ENCODE results near the gene AAK1.
A peak's percentile ranks its signal among the peaks of the same experiment; 100 is the strongest.
"Not testable (repeated sequence)": the region's sequence is repeated elsewhere in the genome, so short reads cannot be mapped to it uniquely, and the experiment has no call there.

Gene AAK1

DNA sequence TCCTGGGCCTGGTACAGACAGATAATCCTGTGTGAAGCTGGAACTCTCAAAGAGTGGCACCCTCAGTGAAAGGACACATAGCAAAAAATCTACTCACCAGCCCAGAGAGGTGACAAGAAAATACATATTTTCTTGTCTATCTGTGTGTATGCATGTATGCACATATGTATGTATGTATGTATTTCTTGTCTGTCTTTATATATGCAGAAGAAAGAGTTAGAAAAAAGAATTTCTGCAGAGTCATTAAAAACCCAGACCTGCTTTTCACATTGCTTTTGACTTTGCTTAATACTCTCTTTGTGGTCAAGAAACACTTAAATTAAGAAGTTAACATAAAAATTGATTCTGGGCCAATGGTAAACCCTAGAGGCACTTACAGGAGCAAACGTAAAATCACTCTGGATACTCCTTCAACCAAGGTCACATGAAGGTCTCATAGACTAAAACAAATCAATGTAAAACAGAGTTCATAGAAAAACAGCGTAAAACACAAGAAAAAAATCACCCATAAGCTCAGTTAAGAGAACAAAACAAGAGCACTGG lies 16.5 kb upstream of the AAK1 start:
- DNase-seq (ENCODE audit: low spot score): no peak

DNA sequence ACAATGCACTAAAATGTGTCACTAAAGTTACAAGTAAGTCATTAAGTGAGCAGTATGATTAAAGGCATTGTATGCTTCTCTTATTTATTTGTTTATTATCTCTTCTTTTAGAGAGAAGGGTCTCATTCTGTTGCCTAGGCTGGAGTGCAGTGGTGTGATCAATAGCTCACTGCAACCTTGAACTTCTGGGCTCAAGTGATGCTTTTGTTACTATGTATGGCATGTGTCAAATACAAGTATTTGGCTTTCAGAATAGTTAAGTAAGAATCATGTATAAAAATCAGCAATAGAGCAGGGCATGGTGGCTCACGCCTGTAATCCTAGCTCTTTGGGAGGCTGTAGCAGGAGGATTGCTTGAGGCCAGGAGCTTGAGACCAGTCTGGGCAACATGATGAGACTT lies 15.8 kb upstream of the AAK1 start:
- no peak for DNase-seq (ENCODE audit: low spot score)

DNA sequence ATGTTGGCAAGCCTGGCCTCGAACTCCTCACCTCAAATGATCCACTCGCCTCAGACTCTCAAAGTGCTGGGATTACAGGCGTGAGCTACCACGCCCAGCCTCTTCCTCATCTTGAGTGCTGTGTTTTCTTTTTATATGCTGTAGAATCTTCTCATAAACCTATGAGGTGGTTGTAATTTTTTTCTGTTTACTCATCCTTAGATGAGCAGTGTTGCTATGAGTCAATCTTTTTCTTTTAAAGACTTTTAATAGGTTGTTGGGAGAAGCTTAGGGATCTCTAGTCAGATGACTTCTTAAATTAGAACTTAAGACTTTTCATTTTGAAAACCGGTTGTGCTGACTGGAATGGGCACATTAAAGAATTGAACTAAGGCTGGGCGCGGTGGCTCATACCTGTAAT lies 8.7 kb upstream of the AAK1 start:
- DNase-seq (ENCODE audit: low spot score): no peak

DNA sequence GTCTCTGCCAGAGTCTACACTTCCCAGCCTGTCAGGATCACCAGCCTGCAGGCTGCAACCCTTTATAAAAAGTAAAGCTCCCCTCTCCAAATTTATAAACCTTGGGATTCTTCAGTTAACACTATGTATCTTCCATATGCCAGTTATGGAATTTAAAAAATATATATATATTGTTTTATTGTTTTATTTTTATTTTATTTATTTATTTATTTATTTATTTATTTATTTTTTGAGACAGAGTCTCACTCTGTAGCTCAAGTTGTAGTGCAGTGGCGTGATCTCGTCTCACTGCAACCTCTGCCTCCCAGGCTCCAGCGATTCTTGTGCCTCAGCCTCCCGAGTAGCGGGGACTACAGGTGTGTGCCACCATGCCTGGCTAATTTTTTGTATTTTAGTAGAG lies 3.7 kb upstream of the AAK1 start:
- DNase-seq (ENCODE audit: low spot score): not testable (repeated sequence)

DNA sequence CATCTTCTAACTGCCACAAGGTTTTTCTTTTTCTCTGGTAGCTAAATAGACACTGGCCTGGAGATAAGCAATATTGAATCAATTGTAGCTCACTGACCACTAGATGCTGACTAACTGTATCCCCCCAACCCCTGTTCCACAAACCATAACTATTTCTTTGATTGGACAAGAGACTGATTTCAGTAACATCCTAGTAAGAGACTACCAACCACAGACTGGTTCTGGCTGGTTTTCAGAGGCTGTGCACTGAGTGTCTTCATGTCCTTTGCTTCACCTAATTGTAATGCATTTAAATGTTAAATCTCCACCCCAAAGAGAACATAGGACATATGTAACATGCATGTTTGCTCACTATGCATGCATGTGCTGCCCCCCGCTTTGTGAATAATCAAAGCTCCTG lies 3.2 kb upstream of the AAK1 start:
- no peak for DNase-seq (ENCODE audit: low spot score)

DNA sequence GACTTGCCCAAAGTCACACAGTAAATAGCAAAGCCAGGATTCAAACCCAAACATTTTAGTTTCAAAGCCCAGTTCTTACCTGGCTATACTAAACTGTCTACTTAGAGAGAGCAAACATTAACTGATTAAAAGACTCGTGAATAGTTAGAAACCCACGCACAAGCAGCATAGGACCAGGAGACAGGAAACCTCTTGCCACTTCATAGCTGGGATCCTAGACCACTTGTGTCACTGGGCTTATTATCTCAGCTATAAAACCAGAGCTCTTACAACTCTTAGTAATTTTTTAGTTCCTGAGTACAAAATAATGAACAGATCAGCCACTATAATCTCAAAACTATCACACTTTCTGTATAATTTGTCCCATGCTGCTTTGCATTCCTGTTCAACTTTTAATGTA lies 2.4 kb upstream of the AAK1 start:
- no peak for DNase-seq (ENCODE audit: low spot score)

DNA sequence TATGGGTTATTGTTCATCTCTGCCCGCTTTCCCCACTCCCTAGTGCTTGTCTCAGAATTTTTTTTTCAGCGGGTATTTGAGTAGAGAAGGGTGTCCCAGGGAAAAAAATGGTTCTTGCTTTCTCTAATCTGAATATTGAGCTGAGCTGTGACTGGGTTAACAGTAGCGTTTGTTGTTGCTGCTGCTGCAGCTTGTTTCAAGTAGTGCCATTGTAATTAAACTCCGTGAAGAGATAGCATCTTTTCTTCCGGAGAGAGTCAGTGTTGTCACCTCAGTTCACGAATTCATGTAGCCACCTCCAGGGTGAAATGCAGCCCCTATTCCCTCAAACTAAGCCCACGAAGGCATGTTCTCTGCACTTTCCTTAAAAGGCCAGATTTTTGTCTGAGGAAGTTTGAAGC lies 1.5 kb upstream of the AAK1 start:
- DNase-seq (ENCODE audit: low spot score): no peak

DNA sequence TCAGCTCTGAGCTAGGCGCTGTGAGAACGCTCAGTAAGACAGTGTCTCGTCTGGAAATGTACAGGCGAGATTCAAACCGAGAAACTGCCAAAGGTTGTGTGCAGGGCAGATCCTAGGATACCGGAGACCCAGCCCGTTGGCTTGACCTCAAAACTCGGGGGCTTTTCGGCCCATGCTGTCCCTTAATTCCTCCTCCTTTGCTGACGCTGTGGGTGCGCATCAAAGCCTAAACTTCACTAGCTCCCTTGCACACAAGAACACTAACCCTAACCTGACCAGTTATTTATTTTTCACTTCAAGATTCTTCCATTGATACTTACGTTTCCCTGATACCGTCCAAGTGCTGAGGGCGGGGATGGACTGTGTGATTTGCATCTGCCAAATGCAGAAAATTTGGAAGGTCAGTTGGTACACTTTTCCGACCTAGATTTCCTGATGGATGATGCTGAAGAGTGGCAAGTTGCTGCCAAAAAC lies 1.0 kb upstream of the AAK1 start:
- no peak for DNase-seq (ENCODE audit: low spot score)

DNA sequence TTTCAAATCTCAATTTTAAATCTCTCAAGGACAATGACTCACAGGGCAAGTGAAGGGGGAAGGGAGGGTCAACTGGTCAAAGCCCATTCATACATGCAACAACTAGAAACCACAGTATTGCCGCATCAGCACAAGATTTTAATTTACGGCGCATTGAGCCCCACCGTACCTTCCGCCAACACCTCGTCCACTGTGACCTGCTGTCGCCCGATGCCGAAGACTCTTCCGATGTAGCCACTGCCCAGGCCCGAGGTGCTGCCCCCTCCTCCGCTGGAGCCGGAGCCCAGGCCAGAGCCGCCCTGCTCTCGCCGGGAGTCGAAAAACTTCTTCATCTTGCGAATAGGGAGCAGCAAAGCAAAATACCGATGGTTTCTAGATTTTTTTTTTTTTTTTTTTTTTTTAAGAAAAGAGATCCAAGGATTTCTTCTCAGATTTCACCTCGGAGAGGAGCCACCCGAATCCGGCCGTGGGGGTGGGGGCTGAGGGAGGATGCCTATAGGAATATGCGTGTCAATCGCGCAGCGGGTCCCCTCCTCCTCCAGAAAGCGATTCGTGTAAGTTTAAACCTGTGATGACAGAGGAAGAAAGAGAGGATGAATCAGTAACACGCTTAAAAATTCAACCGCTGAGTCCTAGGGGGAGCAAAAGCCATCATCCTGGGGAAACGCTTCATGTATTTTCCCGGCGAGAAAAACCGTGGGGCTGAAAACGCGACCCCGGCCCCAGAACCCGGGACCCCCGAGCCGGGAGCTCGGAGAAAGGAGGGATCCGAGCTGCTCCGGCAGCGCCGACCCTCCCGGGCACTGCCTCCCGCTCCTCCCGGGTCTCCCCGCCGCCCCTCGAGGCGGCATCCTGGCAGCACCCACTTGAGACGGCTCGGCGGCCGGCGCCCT lies 584 bp downstream of the AAK1 start:
- DNase-seq (ENCODE audit: low spot score): peak; percentile 44

DNA sequence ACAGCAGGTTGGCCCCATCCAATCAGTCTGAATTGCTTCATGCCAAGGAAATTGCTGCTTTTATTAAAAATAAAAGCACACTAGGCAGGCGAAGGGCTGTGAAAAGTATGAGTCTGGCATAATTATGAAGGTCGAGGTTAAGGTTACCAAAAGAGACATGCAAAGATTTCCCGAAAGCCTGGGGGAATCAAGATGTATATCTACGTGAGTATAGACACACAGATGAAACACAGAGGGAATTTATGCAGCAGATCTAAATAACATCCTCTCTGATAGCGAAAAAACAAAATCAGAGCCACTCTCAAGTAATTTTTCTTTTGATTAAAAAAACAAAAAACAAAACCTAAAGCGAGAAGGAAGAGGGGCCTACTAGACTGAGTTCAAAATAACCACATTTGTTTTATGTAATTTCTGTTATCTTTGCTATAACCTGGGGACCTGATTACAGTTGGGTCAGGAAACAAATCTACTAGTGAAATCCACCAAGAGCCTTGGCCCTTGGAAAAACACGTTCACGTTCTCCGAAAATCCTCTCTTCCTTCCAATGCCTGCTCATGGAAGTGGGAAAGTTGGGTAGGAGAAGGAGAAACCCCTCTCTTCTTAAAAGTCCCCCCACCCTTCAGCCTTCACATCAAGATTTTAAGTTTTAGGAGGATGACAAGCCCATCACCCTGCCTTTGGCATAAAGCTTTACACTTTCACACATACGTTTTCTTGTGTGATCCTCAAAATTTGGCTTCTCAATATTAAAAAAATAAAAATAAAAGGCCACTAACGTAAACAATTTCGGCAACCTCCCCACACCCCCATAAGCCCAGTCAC lies 1.4 kb downstream of the AAK1 start:
- DNase-seq (ENCODE audit: low spot score): no peak

DNA sequence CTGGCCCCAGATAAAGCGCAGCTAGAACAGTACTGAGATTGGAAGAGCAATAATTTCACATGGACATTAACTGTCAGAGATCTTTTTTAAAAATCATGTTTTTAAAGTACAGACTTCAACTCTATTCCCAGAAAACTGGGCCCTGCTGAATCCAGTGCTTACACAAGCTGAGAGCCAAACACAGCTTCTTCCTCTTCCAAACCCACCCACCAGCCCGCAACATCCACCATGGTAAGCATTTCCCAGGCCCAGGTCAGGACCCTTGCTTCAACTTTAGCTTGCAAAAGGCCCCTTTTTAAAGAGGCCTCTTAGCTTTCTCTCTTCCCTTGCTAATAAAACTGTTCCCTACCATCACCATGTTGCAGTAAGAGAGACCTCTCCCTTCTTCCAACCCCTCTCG lies 2.1 kb downstream of the AAK1 start:
- DNase-seq (ENCODE audit: low spot score): no peak

DNA sequence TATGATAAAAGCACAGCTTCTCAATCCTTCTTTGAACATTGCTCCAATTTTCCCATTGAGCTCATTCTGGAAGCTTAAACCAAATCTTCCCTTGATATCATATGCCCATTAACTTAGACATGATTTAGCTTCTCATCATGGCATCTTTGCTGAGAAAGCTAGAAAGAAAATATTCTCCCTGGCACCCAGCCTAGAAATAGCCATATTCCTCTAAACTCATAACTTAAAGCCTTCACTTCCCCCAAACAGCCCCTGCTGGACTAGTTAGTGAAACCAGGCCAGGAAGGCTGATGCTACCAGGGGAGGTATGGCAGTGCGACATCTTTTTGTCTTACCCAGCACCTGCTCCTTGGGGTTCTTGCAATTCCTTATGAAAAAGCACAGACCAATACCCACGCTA lies 4.3 kb downstream of the AAK1 start:
- no peak for DNase-seq (ENCODE audit: low spot score)

DNA sequence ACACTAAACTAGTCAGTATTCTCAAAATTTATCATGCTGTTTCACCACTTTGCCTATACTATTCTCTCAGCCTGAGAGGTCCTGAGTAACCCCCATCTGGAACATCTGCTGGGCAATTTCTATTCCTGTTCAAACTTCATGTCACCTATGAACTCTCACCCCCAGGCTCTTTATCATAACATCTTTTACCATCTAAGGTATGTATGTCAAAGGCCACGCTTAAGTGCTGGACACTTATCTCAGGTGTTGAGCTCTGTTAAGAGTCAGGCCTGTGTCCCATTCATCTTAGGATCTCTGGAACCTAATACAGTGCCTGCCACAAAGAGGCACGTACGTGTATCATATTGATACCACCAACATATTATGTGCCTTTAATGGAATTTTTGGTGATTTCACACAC lies 4.9 kb downstream of the AAK1 start:
- DNase-seq (ENCODE audit: low spot score): no peak

DNA sequence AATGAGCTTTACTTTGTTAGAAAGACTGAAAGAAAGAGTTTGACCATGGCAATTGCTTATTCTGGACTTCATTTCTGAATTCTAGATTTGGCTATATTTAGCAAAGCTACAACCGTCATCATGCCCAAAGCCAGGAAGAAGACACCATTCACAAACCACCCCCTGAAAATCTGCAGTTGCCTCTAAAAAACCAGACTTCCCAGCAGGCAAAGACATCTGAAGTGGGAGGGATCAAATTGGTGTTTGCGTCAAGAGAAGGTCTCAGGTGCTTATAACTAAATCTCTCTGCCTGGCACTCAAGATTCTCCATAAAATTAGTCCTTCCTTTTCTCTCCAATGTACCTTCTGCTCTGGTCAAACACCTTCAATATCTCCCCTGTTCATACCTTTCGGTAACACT lies 5.6 kb downstream of the AAK1 start:
- no peak for DNase-seq (ENCODE audit: low spot score)

DNA sequence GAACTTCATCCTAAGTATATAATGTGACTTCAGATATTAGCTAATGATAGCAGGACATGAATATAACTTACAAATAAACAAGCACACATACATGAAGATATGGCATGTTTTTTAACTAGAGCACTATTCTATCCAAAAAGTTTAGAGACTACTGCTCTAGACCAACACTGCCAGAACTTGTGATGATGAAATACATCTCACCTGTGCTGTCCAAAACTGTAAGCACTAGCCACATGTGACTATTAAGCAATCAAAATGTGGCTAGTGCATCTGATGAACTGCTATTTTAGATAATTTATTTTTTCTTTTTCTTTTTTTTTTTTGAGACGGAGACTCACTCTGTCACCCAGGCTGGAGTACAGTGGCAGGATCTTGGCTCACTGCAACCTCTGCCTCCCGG lies 7.1 kb downstream of the AAK1 start:
- no peak for DNase-seq (ENCODE audit: low spot score)

DNA sequence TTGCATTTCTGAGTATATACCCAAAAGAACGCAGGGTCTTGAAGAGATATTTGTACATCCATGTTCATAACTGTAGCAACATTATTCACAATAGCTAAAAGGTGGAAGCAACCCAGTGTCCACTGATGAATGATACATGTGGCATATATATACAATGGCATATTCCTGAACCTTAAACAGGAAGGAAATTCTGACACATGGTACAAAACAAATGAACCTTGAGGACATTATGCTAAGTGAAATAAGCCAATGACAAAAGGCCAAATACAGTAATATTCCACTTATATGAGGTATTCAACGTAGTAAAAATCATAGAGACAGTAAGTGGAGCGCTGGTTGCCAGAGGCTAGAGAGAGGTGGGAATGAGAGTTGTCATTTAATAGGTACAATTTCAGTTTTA lies 8.1 kb downstream of the AAK1 start:
- no peak for DNase-seq (ENCODE audit: low spot score)

DNA sequence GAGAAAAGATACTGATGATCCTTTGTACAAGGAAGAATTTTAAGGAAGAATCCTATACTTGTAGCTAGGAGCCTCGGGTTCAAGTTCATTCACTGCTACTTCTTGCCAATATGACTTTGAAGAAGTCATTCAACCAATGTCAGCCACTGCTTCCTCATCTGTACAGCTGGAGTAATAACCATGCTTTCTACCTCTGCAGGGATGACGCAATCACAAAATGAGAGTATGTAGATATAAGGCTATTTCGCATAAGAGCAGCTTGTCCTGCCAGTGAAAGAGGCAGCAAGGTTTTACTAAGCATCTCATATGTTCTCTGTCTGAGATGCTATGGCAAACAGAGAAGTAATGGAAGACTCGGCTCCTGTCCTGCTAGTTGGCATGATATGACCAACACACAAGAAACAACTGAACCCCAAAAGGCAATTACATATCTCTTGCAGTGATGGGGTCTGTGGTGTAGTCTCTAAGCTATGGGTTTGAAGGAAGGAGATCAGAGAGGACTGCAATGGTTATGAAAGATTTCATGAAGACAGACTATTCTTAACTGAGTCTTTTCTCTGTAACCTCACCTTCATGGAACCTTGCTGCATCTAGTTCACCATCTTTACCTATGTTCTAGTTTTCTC lies 9.2 kb downstream of the AAK1 start:
- DNase-seq (ENCODE audit: low spot score): no peak

DNA sequence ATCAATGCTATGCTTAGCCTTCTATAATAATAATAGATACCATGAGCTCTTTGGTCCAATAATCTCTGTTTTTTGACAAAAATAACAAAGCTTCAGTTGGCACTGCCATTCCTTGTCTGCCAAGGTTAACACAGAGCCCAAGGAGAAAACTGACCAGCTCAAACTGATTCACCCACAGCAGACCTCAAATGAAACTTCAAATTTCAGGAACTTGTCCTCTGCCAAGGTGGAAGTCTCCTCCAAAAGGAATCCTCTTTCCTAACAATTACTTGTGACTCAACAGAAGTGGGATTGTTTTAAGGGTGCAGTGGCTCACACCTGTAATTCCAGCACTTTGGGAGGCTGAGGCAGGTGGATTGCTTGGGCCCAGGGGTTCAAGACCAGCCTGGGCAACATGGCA lies 12.1 kb downstream of the AAK1 start:
- no peak for DNase-seq (ENCODE audit: low spot score)

DNA sequence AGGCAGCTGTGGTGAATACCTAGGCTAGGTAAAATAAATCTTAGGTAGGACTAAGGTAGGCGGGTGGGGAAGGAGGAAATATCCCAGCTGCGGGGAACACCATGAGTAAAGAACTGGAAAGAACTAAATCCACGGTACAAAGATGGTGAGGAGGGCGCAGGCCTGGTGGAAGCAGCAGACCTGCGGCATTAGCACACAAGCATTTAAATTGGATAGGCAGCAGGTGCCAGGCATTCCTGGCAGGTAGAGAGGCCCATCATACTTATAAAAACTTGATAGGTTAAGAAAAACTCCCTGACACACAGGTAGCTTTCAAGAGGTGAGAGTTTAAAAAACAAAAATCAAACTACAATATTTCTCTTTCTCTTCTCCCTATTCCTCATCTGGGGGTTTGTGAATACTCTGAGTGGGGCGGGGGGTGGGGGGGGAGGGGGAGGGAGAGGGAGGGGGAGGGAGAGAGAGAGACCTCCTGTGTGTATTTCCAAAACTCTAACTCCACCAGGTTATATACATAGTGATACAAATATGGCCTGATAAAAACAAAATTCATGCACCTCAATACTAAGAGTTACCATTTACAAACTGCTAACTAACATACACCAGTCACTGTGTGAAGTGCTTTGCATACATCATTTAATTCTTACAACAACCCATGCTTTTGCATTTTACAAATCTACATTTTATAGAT lies 13.5 kb downstream of the AAK1 start:
- no peak for DNase-seq (ENCODE audit: low spot score)

DNA sequence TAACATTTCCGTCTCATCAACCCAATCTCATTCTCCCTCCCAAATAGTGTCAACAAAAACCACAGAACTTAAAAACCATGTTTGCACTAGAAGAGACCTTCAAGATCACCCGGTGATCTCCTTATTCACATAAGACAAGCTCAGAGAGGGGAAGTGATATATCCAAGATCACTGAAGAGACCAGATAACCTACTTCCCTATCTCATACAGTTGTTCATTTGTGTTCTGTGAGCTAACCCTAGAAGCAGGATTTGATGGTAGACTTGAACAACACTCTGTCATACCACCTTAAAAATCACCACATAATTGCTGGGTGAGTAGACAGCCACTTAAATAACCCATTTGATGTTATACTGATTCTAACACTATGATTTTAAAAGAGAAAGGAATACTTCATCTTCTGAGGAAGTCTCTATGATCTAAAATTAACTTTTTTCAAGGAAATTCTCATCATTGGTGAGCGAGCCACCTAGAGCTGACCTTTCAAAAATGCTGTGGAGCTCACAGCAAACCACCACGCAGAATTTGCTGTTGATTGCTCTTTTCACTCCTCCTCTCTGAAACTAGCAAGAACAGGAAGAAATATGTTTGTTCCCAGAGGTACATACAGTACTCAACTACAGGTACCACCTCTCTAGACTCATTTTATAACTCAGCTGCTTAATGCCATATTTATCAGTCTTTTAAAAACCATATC lies 15.1 kb downstream of the AAK1 start:
- DNase-seq (ENCODE audit: low spot score): no peak

DNA sequence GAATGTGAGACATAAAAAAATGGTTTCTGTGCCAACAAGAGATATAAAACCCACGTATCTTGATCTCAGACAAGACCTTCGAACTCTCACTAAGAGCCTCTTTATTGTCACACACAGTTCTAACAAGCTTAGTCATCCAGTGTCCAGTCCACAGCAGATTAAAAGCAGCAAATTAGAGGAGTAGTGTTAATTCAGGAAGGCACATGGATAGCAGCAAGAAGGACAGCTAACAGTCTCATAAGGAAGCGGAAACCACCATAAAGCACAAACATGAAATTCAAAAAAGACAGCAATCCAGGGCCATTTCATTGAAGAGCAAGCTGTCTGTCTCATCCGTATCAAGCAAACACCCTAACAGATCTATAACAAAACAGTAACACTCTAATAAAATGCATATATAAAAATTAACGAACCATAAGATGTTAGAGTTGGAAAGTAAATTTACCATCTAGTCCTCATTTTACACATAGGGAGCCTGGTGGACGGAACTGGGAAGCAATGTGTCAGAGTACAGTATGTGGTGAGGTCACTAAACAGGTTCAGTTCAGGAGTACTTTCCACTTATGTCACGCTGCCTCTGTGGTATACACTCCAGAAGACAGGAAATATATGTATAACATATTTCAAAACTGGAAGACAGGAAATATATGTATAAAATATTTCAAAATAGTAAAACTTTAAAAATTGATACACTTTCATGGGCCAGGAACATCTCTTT lies 18.3 kb downstream of the AAK1 start:
- DNase-seq (ENCODE audit: low spot score): no peak

Measured in HuH-7 (cell line).